ENCODE measurements around the gene CNTN5. TPM values are rescaled to one million over a fixed set of nuclear protein-coding genes. Genes with fewer than 3 reads are reported as not detected.

CNTN5 gene
- total and polyA plus RNA-seq, 2 donors (not counting 1 experiment from before 2014, with no cell fraction given) = not detected

DNA sequence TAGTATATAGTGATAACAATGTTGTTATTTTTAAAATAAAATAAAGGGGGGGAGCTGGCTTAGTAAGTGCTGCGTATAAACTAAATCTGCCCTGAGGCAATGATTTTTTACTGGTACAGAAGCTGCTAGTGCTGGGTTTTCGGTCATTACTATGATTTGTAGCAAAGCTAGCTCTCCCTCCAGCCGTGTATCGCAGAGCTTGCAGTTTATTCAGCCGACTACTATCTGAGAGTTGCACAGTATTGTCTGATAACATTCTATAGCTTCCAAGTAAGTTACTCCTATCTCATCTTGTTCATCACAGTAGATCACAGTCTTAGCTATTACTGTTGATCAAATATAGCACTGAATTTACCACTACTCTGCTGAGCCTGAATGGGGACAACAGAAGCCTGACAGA, 860.9 kb downstream of the CNTN5 start:
- Mint-ChIP-seq H3K27ac (no peak overlapping the region), H3K27me3 (no peaks in the 10 kb centered on the region), H3K4me3 (no peak overlapping the region), H3K4me1 (no peaks in the 10 kb centered on the region), H3K9me3 (ENCODE audit: insufficient read depth) (peaks cover 4% of the 10 kb centered on the region)
- no peak overlapping the region for H3K4me3 ChIP-seq (ENCODE audit: control extremely low read depth in 1 of 5, extremely low read depth in 1 of 5, insufficient read depth in 1 of 5, low read depth in 2 of 5, low read length in 4 of 5)
- H3K4me2 ChIP-seq (replicated peaks; ENCODE audit: low read depth, low read length, poor library complexity, severe bottlenecking) = no peak overlapping the region
- H3K9ac ChIP-seq (ENCODE audit: low read length) = no peak overlapping the region
- ChIA-PET CTCF (no interaction called here), POLR2A (no interaction called here)
- no peak overlapping the region for H2AFZ ChIP-seq (ENCODE audit: insufficient read depth, low read depth, low read length, poor library complexity, severe bottlenecking)
- DNase-seq (no peak), ATAC-seq (ENCODE audit: low read depth) (no peak)
- no peaks in the 10 kb centered on the region for H4K20me1 ChIP-seq (ENCODE audit: control insufficient read depth, insufficient read depth, low read length, poor library complexity, severe bottlenecking)
- intact Hi-C loops (cut with micrococcal nuclease) = no loop called here
- no peak overlapping the region for H3K27ac ChIP-seq (ENCODE audit: low read length in 2 of 2)
- no peaks in the 10 kb centered on the region for H3K79me2 ChIP-seq (ENCODE audit: control insufficient read depth, insufficient read depth, low read length)
- TF ChIP-seq CTCF (IDR thresholded peaks at IDR 0.05) = no peak
- no peak for TF ChIP-seq EZH2 (IDR thresholded peaks at IDR 0.05; ENCODE audit: borderline replicate concordance, insufficient read depth, low read depth, low read length, poor library complexity, severe bottlenecking)
- H3K27me3 ChIP-seq (replicated peaks in 1 of 4; ENCODE audit: control extremely low read depth in 1 of 4, control insufficient read depth in 3 of 4, insufficient read depth in 4 of 4, low read length in 3 of 4) = no peaks in the 10 kb centered on the region
- peaks cover 0 to 14% (median 0%) of the 10 kb centered on the region in 3 donors for H3K9me3 ChIP-seq (ENCODE audit: control extremely low read depth in 1 of 3, control insufficient read depth in 2 of 3, insufficient read depth in 1 of 3, low read length in 2 of 3)
- 92% methylated on average over 2 of the region's 5 CpGs for WGBS (ENCODE audit: insufficient coverage)
- no peaks in the 10 kb centered on the region for H3K36me3 ChIP-seq (replicated peaks in 1 of 2; ENCODE audit: control extremely low read depth in 1 of 2, control insufficient read depth in 1 of 2, extremely low read depth in 1 of 2, insufficient read depth in 2 of 2, low read length in 1 of 2)
- no peaks in the 10 kb centered on the region for H3K4me1 ChIP-seq (ENCODE audit: control insufficient read depth in 2 of 2, insufficient read depth in 2 of 2, low read length in 2 of 2)

DNA sequence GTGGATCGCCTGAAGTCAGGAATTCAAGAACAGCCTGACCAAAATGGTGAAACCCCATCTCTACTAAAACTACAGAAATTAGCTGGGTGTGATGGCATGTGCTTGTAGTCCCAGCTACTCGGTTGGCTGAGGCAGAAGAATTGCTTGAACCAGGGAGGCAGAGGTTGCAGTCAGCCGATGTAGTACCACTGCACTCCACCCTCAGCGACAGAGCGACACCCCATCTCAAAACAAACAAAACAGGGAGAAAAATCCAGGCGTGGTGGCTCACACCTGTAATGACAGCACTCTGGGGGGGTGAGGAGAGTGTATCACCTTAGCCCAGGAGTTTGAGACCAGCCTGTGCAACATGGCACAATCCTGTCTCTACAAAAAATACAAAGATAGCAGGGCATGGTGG, 864.0 kb downstream of the CNTN5 start:
- ATAC-seq (ENCODE audit: low read depth) = no peak
- no peaks in the 10 kb centered on the region for H3K36me3 ChIP-seq (replicated peaks in 1 of 2; ENCODE audit: control extremely low read depth in 1 of 2, control insufficient read depth in 1 of 2, extremely low read depth in 1 of 2, insufficient read depth in 2 of 2, low read length in 1 of 2)
- H3K4me1 ChIP-seq (ENCODE audit: control insufficient read depth in 2 of 2, insufficient read depth in 2 of 2, low read length in 2 of 2) = no peaks in the 10 kb centered on the region
- no CpG with 5 or more reads among the region's 6 CpGs for WGBS (ENCODE audit: insufficient coverage)
- H3K9me3 ChIP-seq (ENCODE audit: control extremely low read depth in 1 of 3, control insufficient read depth in 2 of 3, insufficient read depth in 1 of 3, low read length in 2 of 3) = peaks cover 0 to 7% (median 0%) of the 10 kb centered on the region in 3 donors
- no peak overlapping the region for H3K9ac ChIP-seq (ENCODE audit: low read length)
- no peaks in the 10 kb centered on the region for H3K27me3 Mint-ChIP-seq
- H3K9me3 Mint-ChIP-seq (ENCODE audit: insufficient read depth) = peaks cover 4% of the 10 kb centered on the region
- no peak overlapping the region for H3K4me2 ChIP-seq (replicated peaks; ENCODE audit: low read depth, low read length, poor library complexity, severe bottlenecking)
- no peaks in the 10 kb centered on the region for H3K4me1 Mint-ChIP-seq
- TF ChIP-seq EZH2 (IDR thresholded peaks at IDR 0.05; ENCODE audit: borderline replicate concordance, insufficient read depth, low read depth, low read length, poor library complexity, severe bottlenecking) (no peak), CTCF (IDR thresholded peaks at IDR 0.05) (no peak)
- no peak overlapping the region for H3K4me3 ChIP-seq (ENCODE audit: control extremely low read depth in 1 of 5, extremely low read depth in 1 of 5, insufficient read depth in 1 of 5, low read depth in 2 of 5, low read length in 4 of 5)
- no peaks in the 10 kb centered on the region for H4K20me1 ChIP-seq (ENCODE audit: control insufficient read depth, insufficient read depth, low read length, poor library complexity, severe bottlenecking)
- DNase-seq = no peak
- intact Hi-C loops (cut with micrococcal nuclease) = no loop called here
- no peaks in the 10 kb centered on the region for H3K79me2 ChIP-seq (ENCODE audit: control insufficient read depth, insufficient read depth, low read length)
- no peak overlapping the region for H3K4me3 Mint-ChIP-seq
- no peak overlapping the region for H3K27ac Mint-ChIP-seq
- H3K27ac ChIP-seq (ENCODE audit: low read length in 2 of 2) = no peak overlapping the region
- no peaks in the 10 kb centered on the region for H3K27me3 ChIP-seq (replicated peaks in 1 of 4; ENCODE audit: control extremely low read depth in 1 of 4, control insufficient read depth in 3 of 4, insufficient read depth in 4 of 4, low read length in 3 of 4)
- ChIA-PET POLR2A (no interaction called here), CTCF (no interaction called here)
- H2AFZ ChIP-seq (ENCODE audit: insufficient read depth, low read depth, low read length, poor library complexity, severe bottlenecking) = no peak overlapping the region

Measured in B cell (primary cell).